Renal cortex interstitium (tissue), 11 donors: ENCODE results near the gene ABCA7. TPM values are rescaled to one million over a fixed set of nuclear protein-coding genes. Genes with fewer than 3 reads are reported as not detected.
"Not testable (repeated sequence)": the region's sequence is repeated elsewhere in the genome, so short reads cannot be mapped to it uniquely, and the experiment has no call there.

Experiments
- DNase-seq, 11 donors: peaks; one replicate each; pipeline ENCODE4 v3.0.0-alpha.2; 2013; ENCODE audit warnings: low read depth in 9 of 11, low spot score in 4 of 11; ENCODE audit errors: extremely low read depth in 1 of 11
- polyA plus RNA-seq, 3 donors: library from polyadenylated mRNA; unstranded; fragments of 120-200 nt; gene quantifications; one replicate each; pipeline ENCODE4 v1.2.1, GENCODE V29; 2013; ENCODE audit not compliant: insufficient read length in 3 of 3

ABCA7 gene
- polyA plus RNA-seq, 3 donors: 7.2 to 10.1 (median 8.2) TPM

DNA sequence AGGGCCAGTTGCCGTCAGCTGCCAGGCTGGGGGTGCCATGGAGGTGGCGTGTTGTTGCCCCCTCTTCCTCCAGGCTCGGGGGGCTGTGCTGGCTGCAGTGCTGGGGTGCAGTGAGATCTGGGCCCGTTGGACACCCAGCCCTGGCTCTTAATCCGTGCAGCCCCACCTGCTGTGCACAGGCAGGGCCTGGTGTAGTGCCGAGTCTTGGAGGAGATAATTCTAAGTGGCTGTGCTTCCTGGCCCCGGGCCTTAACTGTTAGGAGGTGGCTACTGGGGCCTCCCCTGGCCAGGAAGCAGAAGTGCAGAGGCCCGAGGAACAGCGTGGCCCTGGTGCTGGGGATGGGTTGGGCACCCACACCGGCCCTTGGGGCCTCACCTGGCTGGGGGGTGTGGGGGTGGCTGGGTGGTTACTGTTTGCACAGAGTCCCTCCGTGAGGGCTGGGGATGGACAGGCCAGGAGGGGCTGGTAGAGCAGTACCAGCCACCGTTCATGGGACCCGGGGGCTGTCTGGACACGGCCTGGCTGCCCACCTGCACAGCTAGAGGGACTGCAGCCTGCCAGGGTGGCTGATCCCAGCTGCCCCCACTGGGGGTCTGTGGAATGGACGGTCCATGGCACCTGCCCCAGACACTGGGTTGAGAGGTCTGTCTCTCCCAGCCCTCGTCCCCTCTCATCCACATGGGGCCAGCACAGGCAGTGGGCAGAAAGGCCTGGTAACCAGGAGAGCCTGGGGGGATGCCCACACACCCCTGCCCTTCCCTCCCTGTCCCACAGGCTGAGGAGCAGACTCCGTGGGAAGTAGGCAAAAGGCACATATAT lies 67.1 kb downstream of the ABCA7 start:
- DNase-seq: no peak

DNA sequence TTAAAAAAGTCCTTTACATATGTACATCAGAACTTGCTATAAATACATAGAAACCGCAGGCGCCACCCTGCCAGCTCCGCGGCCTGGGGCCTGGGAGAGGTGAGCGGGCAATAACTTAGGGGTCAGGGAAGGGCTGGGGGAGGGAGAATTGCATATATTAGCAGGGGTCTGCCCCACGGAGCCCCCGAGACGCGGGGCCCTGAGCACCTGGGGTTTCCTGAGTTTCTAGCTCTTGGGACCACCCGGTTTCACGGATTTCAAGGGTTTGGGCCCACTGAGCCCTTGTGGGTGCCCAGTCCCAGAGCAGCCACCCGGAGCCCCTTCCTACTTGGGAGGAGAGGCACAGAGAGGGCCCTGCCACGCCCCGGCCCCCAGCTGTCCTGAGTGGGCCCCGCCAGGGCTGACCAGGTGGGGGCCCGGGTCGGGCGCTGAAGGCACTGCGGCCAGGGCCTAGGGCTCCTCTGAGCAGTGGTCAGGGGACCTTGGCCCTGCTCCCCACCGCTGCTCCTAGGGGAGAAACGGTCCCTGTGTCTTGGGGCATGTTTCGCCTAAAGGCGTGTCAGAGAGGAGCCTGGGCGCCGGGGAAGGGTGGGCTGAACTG lies 67.9 kb downstream of the ABCA7 start:
- DNase-seq: no peak

DNA sequence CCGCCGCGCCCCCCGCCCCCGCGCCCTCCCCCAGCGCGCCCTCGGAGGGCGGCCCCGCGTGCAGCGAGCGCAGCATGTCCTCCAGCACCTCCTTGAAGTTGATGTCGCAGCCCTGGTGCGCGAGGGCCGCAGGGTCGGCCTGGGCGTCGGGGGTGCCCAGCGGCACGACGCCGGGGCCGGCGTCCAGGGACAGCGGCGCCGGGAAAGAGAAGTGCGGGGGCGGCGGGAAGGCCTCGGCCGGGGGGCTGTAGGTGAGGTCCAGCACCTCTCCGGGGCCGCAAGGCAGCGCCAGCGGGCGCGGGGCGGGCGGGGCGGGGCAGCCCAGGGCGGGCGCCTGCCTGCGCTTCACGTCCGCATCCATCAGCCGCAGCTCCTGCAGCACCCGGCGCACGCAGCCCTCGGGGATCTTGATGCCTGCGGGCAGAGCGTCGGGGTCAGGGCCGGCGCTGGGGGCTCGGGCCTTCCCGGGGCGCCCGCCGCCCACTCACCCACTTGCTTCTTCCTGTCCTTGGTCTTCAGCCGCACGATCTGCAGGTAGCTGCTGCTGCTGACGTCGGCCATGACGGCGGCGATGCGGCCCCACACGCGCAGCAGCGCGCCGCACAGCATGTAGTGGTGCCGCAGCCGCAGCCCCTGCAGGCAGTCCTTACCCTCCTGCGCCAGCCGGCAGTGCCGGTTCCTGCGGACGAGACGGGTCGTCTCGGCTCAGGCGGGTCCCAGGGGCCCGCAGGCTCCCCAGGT lies 68.6 kb downstream of the ABCA7 start:
- DNase-seq: no peak

DNA sequence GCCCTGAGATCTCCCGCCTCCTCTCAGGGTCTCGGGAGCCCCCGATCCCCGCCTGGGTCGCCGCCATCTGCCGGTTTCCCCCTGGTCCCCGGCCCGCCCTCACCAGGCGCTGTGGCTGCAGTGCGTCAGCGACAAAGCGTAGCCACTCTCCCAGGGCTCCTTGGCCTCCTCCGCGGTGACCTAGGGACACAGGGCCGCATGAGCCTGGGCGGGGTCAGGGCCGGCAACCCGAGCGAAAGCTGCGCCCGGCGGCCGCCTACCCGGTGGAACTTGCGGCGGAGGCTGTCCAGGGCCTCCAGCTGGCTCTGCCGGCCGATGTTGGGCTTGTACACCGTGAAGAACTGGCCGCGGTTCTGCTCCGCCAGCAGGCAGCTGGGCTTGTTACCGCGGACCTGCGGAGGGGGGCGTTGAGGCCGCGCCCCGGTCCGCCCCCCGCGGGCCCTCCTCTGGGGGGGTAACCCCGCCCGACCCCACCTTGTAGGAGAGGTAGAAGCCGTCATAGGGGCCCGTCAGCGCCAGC lies 69.2 kb downstream of the ABCA7 start:
- DNase-seq: no peak

DNA sequence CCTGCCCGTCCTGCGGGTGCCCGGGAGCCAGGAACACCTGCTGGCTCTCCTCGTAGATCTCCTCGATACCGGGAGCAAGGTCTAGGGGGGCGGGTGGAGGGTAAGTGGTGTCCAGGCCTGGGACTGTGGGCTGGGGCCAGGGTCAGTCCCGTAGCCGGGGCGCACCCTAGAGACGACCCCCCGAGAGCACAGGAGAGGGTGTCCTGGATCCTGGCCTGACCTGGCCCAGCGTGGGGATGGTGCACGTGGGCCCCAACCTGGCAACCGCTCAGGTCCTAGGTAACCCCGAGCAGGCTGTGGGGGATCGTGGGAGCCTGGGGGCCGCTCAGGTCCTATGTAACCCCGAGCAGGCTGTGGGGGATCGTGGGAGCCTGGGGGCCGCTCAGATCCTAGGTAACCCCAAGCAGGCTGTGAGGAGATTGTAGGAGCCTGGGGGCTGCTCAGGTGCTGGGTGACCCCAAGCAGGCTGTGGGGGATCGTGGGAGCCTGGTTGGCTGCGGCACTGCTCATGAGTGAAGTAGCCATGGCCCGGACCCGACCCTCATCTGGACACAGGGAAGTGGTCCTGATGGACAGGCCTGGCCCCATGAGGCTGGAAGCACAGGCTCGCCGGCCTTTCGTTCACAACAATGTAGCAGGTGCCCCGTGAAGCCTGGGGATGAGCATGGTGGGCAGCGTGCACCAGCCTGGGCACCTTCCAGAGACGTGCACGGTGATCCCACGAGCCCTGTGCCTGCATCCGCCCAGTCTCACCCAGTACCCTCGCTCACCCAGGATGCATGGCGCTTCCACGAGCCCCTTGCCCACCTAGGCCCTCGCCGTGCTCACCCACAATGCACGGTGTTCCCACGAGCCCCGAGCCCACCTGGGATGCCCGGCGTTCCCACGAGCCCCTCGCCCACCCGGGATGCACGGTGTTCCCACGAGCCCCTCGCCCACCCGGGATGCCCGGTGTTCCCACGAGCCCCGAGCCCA lies 70.1 kb downstream of the ABCA7 start:
- DNase-seq: no peak

DNA sequence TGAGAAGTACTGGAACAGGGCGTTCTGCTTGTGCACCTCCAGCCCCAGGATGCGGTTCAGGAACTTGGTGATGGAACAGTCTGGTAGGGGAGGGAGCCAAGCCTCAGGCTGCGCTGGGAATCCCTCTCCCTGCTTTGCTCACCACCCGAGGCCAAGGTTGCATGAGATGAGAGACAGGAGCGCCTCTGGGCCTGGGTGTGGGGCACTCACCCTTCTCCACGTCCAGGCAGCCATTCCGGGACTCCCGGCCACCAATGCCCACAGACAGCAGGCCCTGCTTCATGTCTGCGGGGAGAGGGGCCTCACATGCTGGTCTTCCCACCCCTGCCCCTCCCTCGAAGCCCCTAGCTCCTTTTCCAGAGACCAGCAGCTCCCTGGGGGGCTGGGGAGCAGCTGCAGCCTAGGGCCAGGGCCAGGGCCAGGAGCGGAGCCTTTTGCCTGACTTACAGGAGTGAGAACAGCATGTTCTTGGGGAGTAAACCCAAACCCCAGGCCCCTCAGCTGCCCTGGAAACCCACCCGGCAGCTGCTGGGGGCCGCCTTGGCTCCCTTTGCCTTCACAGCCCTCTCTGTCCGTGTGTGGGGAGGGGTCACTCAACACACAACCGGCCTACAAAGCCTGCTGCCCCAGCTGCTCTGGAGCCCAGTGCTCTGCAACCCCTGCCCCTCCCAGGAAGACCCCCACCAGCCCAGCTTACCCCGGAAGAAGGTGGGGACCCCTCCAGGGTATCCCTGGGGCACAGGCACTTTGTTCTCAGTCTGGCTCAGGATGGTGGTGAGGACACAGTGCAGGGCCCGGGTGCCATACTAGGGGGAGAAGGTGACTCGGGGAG lies 71.1 kb downstream of the ABCA7 start:
- no peak for DNase-seq

DNA sequence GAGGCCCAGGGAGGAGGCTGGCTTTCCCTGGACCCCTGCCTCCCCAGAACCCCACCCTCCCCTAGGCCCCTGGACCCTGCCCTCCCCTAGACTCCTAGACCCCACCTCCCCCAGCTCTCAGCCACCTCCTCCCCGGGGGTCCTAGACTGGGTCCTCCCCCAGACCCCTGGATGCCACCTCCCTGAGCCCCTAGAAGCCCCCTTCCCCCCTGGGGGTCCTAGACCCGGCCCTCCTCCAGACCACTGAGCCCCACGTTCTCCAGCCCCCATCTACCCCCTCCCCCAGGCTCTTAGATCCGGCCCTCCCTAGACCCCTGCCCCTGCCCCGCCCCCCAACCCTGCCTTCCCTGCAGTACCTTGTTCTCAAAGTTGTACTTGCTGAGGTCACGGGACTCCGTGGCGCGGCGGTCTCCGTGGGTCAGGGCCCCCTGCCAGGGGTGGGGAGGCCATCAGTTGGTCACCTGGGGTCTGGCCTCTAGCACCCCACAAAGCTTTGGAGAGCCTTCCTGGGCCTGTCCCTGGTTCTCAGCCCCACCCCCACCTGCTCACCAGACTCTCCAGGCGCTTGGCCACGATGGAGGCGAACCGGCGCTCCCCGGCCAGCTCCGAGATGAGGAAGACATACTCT lies 71.8 kb downstream of the ABCA7 start:
- DNase-seq: no peak

DNA sequence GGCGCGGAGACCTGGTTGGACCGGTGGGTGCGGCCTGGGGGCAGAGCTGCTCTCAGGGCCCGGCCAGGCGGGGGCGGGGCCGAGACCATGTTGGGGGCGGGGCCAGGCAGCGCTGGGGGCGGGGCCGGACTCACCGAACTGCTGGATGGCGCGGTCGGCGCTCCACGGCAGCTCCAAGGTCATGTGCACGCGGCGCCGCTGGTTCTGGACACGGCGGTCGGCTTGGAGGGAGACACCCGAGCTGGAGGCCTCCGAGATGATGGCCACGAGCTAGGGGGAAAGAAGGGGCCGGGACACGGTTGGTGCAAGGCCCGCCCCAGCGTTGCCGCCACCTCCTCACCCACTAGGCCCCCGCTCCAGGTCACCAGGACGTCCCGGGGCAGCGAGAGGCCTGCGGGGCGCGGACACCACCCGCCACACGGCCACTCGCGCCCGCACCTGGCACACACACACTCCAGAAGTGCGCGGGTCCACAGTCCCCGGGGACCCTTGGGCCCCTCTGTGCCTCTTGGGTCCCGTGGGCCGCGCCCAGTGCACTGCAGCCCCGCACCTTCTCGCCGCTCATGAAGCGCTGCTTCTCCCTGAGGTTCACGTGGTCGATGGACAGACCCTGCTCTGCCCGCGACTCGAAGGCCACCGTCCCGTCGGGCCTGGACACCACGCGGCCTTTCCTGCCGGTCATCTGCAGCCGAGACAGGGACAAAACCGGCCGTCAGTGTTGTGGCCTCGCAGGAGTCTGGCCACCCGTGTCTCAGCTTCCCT lies 72.5 kb downstream of the ABCA7 start:
- no peak for DNase-seq

DNA sequence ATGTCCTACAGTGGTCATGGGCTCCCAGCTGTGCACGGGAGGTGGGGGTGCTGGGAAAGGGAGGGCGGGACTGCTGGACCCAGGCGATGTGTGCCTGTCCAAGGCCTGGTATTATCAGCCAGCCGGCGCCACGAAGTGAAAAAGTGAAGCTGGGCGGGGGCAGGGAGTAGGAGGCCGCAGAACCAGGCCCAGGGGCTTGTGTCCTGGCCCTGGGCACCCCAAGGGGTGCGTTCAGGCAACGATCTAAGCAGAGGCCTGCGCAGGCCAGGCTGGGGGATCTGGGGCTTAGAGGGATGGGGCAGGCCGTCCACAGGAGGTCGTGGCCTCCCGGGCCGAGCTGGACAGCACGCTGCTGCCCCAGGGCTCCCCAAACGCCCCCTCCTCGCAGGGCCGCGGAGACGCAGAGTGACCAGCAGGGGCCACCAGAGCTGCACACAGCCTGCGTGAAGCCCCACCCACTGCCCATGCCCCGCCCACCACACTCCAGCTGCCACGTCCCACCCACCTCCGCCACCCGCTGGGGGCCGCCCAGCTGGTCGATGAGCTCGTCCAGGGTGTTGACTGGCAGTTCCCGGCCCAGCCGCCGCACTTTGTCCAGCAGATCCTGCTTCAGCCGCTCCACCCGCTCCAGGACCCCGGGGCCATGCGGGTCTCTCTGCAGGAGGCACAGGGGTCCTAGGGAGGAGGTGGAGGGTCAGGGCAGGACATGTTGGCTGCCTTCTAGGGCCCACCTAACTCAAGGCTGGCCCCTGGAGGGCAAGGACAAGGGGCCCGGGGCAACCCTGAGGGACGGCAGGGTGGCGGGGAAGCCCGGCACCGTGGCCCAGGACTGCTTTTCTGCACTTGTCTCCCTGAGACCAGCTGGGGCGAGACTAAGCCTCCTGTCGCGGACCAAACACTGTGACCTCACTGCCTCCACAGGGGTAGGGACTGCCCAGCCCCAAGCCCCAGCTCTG lies 73.4 kb downstream of the ABCA7 start:
- DNase-seq: peak in 10 of 11 donors; percentile 81 to 92 (median 87)

DNA sequence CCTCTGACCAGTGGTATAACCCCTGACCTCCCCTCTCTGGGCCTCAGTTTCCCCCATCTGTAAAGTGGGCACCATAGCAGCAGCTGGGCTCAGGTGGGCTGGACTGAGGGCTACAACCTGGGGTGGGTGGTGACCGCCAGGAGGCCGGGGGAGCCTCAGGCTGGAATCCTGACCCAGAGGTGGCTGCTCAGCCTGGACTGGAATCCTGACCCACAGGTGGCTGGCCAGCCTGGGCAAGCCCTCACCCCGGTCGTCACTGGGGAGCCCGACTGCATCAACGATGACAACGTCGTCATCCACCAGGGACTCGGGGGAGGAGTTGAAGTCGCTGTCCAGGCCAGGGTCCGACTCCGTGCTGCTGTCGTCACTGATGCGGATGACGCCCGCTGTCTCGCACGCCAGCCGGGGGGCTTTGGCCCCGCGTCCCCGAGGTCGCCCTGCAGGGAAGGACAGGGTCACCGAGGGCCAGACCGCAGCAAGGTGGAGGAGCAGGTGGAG lies 74.1 kb downstream of the ABCA7 start:
- DNase-seq: no peak

DNA sequence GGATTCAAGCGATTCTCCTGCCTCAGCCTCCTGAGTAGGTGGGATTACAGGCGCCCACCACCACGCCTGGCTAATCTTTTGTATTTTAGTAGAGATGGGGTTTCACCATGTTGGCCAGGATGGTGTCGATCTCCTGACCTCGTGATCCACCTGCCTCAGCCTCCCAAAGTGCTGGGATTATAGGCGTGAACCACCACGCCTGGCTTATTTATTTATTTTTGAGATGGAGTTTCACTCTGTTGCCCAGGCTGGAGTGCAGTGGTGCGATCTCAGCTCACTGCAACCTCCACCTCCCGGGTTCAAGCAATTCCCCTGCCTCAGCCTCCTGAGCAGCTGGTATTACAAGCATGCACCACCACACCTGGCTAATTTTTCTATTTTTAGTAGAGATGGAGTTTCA lies 74.8 kb downstream of the ABCA7 start:
- DNase-seq: not testable (repeated sequence)

Other genes with a start within 250 kb of the ABCA7 start
- gene PTBP1, start 242.7 kb upstream of the ABCA7 start, polyA plus RNA-seq: 100 to 1,000 TPM; 349 to 460 (median 382) TPM
- gene PLPPR3, start 218.2 kb upstream of the ABCA7 start, polyA plus RNA-seq: 10 to 100 TPM in 2 of 3 donors, 1 to 10 TPM in 1; 8.2 to 19.3 (median 15.8) TPM
- 1 to 10 TPM; 1.4 to 1.9 (median 1.9) TPM for gene AZU1, start 212.3 kb upstream of the ABCA7 start, polyA plus RNA-seq
- 1 to 10 TPM in 2 of 3 donors, under 1 TPM in 1; 0.81 to 2.4 (median 1.6) TPM for gene PRTN3, start 199.1 kb upstream of the ABCA7 start, polyA plus RNA-seq
- gene ELANE, start 187.8 kb upstream of the ABCA7 start, polyA plus RNA-seq: under 1 TPM; 0.33 to 0.98 (median 0.34) TPM
- gene CFD, start 180.4 kb upstream of the ABCA7 start, polyA plus RNA-seq: 1 to 10 TPM; 1.9 to 4.9 (median 3.9) TPM
- gene MED16, start 146.9 kb upstream of the ABCA7 start, polyA plus RNA-seq: 10 to 100 TPM; 40.3 to 68.6 (median 58.3) TPM
- gene RNU6-9, start 146.6 kb upstream of the ABCA7 start, polyA plus RNA-seq: not detected
- 10 to 100 TPM; 33.7 to 55.0 (median 49.0) TPM for gene R3HDM4, start 126.9 kb upstream of the ABCA7 start, polyA plus RNA-seq
- gene KISS1R, start 122.8 kb upstream of the ABCA7 start, polyA plus RNA-seq: 1 to 10 TPM in 2 of 3 donors, under 1 TPM in 1; 0.34 to 1.2 (median 1.1) TPM
- gene ARID3A, start 114.1 kb upstream of the ABCA7 start, polyA plus RNA-seq: 10 to 100 TPM; 19.9 to 37.0 (median 28.3) TPM
- gene WDR18, start 55.8 kb upstream of the ABCA7 start, polyA plus RNA-seq: 10 to 100 TPM; 30.6 to 72.6 (median 54.1) TPM
- 1 to 10 TPM in 2 of 3 donors, under 1 TPM in 1; 0.37 to 2.0 (median 1.2) TPM for gene GRIN3B, start 39.7 kb upstream of the ABCA7 start, polyA plus RNA-seq
- gene TMEM259, start 19.0 kb upstream of the ABCA7 start, polyA plus RNA-seq: 100 to 1,000 TPM in 2 of 3 donors, 10 to 100 TPM in 1; 92.3 to 145 (median 126) TPM
- not detected for gene RNU6-2, start 18.6 kb upstream of the ABCA7 start, polyA plus RNA-seq
- 100 to 1,000 TPM; 163 to 196 (median 180) TPM for gene CNN2, start 13.5 kb upstream of the ABCA7 start, polyA plus RNA-seq
- gene ARHGAP45, start 27.1 kb downstream of the ABCA7 start, polyA plus RNA-seq: 10 to 100 TPM in 2 of 3 donors, 1 to 10 TPM in 1; 8.5 to 15.7 (median 15.4) TPM
- gene POLR2E, start 55.3 kb downstream of the ABCA7 start, polyA plus RNA-seq: 100 to 1,000 TPM; 120 to 167 (median 144) TPM
- 100 to 1,000 TPM; 237 to 269 (median 243) TPM for gene GPX4, start 63.9 kb downstream of the ABCA7 start, polyA plus RNA-seq
- 10 to 100 TPM; 14.9 to 23.6 (median 18.3) TPM for gene SBNO2, start 134.2 kb downstream of the ABCA7 start, polyA plus RNA-seq
- 10 to 100 TPM; 56.8 to 62.2 (median 59.0) TPM for gene STK11, start 165.7 kb downstream of the ABCA7 start, polyA plus RNA-seq
- 1 to 10 TPM; 1.5 to 8.7 (median 2.0) TPM for gene CBARP, start 197.9 kb downstream of the ABCA7 start, polyA plus RNA-seq
- 100 to 1,000 TPM in 2 of 3 donors, 10 to 100 TPM in 1; 82.2 to 145 (median 129) TPM for gene ATP5F1D, start 201.6 kb downstream of the ABCA7 start, polyA plus RNA-seq
- 10 to 100 TPM; 42.1 to 70.7 (median 67.6) TPM for gene MIDN, start 208.5 kb downstream of the ABCA7 start, polyA plus RNA-seq
- 100 to 1,000 TPM; 803 to 982 (median 849) TPM for gene CIRBP, start 229.2 kb downstream of the ABCA7 start, polyA plus RNA-seq
- gene FAM174C, start 235.4 kb downstream of the ABCA7 start, polyA plus RNA-seq: 10 to 100 TPM; 14.8 to 25.6 (median 21.3) TPM
- gene EFNA2, start 245.8 kb downstream of the ABCA7 start, polyA plus RNA-seq: 1 to 10 TPM; 1.5 to 3.8 (median 3.6) TPM